Right ventricle myocardium superior (tissue), 1 donor: ENCODE measurements around the gene GADL1. TPM values are rescaled to one million over a fixed set of nuclear protein-coding genes. Genes with fewer than 3 reads are reported as not detected.
A peak's percentile ranks its signal among the peaks of the same experiment; 100 is the strongest.

Experiments used
- ATAC-seq: fragments of 200-7000 bp; cut with Tn5 transposase; one replicate; pipeline ENCODE4 v1.9.1; 2020; ENCODE audit warnings: mild to moderate bottlenecking; ENCODE audit not compliant: poor library complexity
- DNase-seq: peaks from one replicate; pipeline ENCODE4 v3.0.0-alpha.2; 2020
- intact Hi-C: fragments of 100-400 bp; cut with DNase I; formaldehyde crosslinking; loops from one replicate; pipeline ENCODE4 v1.11.2; 2022
- total RNA-seq: library from RNA; stranded (reverse); fragmentation: NEBNext Ultra II Directional; extraction: Animal tissue kit (Norgen Biotek cat#: 25700); gene quantifications from one replicate; pipeline ENCODE4 v1.2.1, GENCODE V29; 2021
- donor health status: DM: no; HTN: yes; CAD: no; lungs with severe emphysema.

Gene GADL1
- total RNA-seq, 1 donor from 2014 or later, result not detected

DNA sequence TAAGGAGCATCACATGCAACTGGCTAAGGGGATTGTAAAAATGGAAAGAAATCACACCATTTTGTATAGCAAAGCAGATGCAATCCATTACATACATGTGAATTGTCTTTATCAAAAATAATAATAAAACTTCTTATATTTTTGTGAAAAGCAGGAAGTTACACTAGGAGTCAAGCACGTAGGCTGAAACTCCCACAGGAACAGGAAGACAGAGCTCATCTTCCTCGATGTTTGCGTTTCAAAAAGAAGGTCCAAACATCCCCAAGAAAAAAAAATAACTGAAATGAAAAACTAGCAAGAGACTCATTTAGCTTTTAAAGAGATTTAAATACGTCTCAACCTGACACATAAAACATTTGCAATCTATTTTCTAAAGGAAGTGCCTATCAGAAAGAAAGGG, 181.5 kb downstream of the GADL1 start:
- DNase-seq, result no peak
- intact Hi-C loops, result no loop called here
- no peak for ATAC-seq

DNA sequence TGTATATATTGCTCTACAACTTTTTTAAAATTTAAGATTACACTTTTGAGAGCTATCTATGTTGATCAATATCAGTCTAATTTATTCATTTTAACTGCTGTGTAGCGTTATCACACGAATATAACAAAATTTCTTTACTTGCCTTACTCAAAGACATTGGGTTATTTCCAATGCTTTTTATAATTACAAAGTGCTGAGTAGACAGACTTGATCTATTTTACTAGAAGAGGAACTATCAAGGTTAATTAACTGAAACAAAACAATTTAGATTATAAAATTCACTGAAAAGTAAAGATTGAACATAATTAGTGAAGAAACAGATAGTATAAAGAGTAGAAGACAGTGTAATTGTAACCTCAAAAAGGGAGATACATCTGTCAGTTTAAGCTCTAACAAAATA, 182.6 kb downstream of the GADL1 start:
- intact Hi-C loops, result no loop called here
- DNase-seq (no peak), ATAC-seq (no peak)

- intact Hi-C loops, result no loop called here
- DNase-seq (no peak), ATAC-seq (no peak)
Measured at GRCh38 chr3:30711151-30711550, 183.3 kb downstream of the GADL1 start.

- no peak for DNase-seq
Measured at GRCh38 chr3:30710017-30710416, 184.4 kb downstream of the GADL1 start.

GRCh38 chr3:30708472-30708871, 186.0 kb downstream of the GADL1 start:
- ATAC-seq, result no peak
- intact Hi-C loops, result no loop called here
- DNase-seq, result no peak

More at GRCh38 chr3:30710017-30710416, 184.4 kb downstream of the GADL1 start:
- intact Hi-C loops, result no loop called here
- no peak for ATAC-seq

GRCh38 chr3:30707825-30708224, 186.6 kb downstream of the GADL1 start:
- ATAC-seq, result no peak
- intact Hi-C loops, result no loop called here
- DNase-seq, result no peak

GRCh38 chr3:30704931-30705890, 189.2 kb downstream of the GADL1 start:
- no peak for ATAC-seq
- no peak for DNase-seq
- intact Hi-C loops, result no loop called here

GRCh38 chr3:30702828-30703397, 191.5 kb downstream of the GADL1 start:
- intact Hi-C loops, result no loop called here
- ATAC-seq (no peak), DNase-seq (no peak)

DNA sequence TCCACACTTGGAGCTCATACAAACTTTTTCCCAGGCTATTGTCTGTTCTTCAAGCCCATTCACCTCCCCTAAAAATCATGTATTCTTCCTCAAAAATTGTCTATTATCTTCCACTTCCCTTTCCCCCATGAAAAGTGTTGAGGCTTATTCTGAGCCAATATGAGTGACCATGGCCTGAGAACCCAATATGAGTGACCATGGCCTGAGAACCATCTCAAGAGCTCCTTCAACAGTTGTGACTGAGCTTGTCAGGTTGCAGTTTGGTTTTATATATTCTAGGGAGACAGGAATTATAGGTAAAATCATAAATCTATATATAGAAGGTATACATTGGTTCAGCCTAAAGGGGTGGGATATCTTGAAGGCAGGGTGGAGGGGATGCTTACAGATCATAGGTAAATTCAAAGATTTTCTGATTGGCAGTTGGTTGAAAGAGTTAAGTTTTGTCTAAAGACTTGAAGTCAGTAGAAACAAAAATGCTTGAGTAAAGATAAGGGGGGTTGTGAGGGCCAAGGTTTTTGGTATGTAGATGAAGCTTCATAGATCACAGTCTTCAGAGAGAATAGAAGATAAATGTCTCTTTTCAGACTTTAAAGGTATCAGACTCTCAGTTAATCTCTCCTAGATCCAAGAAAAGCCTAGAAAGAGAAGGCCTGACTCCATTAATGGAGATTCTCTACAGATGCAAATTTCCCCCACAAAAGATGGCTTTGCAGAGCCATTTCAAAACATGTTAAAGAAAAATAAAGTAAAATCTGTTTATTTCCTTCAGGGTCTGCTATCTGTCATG, 192.2 kb downstream of the GADL1 start:
- DNase-seq (no peak), ATAC-seq (no peak)
- intact Hi-C loops, result no loop called here

- no peak for ATAC-seq
- DNase-seq, result no peak
- intact Hi-C loops, result no loop called here
Measured at GRCh38 chr3:30700702-30701321, 193.6 kb downstream of the GADL1 start.

DNA sequence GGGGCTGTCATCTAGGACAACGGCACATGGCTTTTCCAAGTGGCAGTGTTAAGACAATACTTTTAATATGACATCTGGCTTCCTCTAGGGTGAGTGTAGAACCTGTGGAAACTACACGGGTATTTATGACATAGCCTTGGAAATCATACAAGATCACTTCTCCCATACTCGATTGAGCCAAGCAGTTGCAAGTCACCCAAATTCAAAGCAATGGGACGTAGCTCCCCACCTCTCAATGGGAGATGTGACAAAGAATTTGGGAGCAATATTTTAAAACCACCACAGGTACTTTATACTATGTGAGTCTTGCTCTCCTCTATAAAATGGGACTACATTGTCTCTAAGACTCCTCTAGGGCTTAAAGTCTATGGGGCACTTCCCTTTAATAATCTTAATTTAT, 194.5 kb downstream of the GADL1 start:
- ATAC-seq (no peak), DNase-seq (no peak)
- intact Hi-C loops, result loop anchor here (5.0 to 10.0 kb wide), 4 partner anchors 175 to 588 kb away; no protein-coding TSS in a partner anchor

DNA sequence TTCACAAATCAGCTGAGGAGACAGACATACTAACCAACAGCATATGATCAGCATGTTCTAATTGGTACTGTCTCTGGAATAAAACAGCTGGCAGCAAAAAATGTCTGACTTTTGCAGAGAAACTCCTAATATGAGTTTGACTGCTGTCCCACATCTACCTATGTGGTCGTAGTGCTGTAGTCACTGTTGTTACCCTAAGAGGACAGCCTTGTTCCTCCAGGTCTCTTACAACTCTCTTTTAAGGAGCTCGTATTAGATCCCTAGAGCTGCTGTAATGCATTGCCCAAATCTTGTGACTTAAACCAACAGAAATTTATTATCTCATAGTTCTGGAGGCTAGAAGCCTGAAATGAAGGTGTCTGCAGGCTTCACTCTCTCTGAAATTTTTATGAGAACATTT, 195.9 kb downstream of the GADL1 start:
- intact Hi-C loops, result loop anchor here (5.0 to 10.0 kb wide), 4 partner anchors 174 to 586 kb away; no protein-coding TSS in a partner anchor
- ATAC-seq, result no peak
- DNase-seq, result no peak

DNA sequence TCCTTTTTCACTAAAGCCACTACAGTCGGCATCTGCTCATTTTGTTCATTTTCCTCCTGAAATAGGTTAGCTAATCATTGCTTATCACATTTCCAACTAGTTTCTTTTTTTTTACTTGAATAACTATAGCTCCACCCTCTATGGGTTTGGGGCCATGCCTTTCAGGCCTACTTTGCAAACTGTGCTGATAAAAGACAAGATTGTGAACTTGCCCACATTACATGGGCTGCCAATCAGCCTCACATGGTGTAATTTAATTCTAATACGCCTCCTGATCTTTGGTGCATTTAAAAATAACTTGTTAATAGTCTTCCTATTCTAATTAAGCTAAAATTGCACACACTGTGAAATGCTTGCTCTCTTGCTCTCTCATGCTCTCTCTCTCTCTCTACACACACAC, 197.6 kb downstream of the GADL1 start:
- DNase-seq, result no peak
- intact Hi-C loops, result loop anchor here (5.0 to 10.0 kb wide), 4 partner anchors 172 to 585 kb away; no protein-coding TSS in a partner anchor
- peak; percentile 6 for ATAC-seq

DNA sequence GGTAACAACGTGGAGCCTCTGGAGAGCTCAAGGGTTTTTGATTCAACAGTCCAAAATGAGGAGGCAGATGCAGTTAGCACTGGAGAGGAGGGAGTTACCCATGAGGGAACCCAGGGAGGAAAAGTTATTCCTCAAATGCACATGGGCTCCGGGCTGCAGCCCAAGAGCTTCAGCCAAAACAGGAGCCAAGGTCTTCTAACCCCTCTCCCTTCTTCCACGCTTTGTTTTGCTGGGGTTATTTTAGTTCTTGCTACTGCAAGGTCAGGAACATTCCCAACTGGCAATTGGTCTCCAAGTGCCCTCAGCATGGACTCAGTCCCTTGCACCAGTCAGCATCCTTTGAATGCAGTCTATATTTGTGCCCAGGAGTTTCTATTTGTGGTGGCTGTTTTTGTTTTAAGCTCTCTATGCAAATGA, 198.1 kb downstream of the GADL1 start:
- ATAC-seq, result peak; percentile 78
- peak; percentile 68 for DNase-seq
- intact Hi-C loops, result loop anchor here (5.0 to 10.0 kb wide), 4 partner anchors 172 to 584 kb away; no protein-coding TSS in a partner anchor

GRCh38 chr3:30695302-30696061, 199.0 kb downstream of the GADL1 start:
- DNase-seq (no peak), ATAC-seq (no peak)
- intact Hi-C loops, result loop anchor here (5.0 to 10.0 kb wide), 4 partner anchors 171 to 583 kb away; no protein-coding TSS in a partner anchor

- no peak for ATAC-seq
- intact Hi-C loops, result loop anchor here (5.0 to 10.0 kb wide), 4 partner anchors 170 to 582 kb away; no protein-coding TSS in a partner anchor
- DNase-seq, result no peak
Measured at GRCh38 chr3:30694668-30695067, 199.8 kb downstream of the GADL1 start.

DNA sequence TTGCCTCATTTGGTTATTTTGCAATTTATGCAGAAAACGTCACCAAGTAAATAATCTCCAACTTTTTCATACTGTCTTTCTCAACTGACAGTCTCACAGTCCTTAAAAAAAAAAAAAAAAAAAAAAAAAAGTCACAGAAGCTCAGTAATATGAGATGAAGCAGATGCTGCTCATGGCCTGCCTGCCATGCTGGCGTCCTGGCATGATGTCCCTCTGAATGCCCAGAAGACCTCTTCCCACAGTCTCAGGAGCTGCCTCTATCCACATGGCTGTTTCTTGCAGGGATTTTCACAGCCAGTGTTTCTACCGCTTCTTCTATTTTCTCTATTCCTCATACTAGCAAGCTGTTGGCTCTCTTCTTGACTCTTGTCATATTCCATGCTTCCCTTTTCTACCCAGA, 200.3 kb downstream of the GADL1 start:
- DNase-seq (no peak), ATAC-seq (no peak)
- intact Hi-C loops, result loop anchor here (10.0 kb wide), 3 partner anchors 169 to 489 kb away; no protein-coding TSS in a partner anchor
